Fibroblast of lung (primary cell): ENCODE results near the gene RBM12. TPM values are rescaled to one million over a fixed set of nuclear protein-coding genes. Genes with fewer than 3 reads are reported as not detected.
"Not testable (repeated sequence)": the region's sequence is repeated elsewhere in the genome, so short reads cannot be mapped to it uniquely, and the experiment has no call there.

Experiments
- DNase-seq, 2 donors: peaks; one replicate each; pipeline versions ENCODE4 v3.0.0 to v3.0.0-alpha.2; 2010; ENCODE audit warnings: low read depth in 2 of 2
- H2AFZ ChIP-seq: 2 replicates; pipeline ENCODE4 v1.5.1; 2012; ENCODE audit warnings: low read length, control low read depth, inconsistent platforms
- H3K27ac ChIP-seq: 2 replicates; pipeline ENCODE4 v1.5.1; 2011; ENCODE audit warnings: low read length, control low read depth; ENCODE audit not compliant: insufficient read depth
- H3K27me3 ChIP-seq: 2 replicates; pipeline ENCODE4 v1.5.1; 2011; ENCODE audit warnings: mild to moderate bottlenecking, low read length; ENCODE audit not compliant: control insufficient read depth, insufficient read depth
- H3K36me3 ChIP-seq: 2 replicates; pipeline ENCODE4 v1.5.1; 2011; ENCODE audit warnings: low read length; ENCODE audit not compliant: control insufficient read depth, insufficient read depth
- H3K4me1 ChIP-seq: 2 replicates; pipeline ENCODE4 v1.5.1; 2011; ENCODE audit warnings: low read length; ENCODE audit not compliant: control insufficient read depth, insufficient read depth; ENCODE audit errors: extremely low read depth
- H3K4me2 ChIP-seq: 2 replicates; pipeline ENCODE4 v1.5.1; 2011; ENCODE audit warnings: low read length, control low read depth; ENCODE audit not compliant: insufficient read depth; ENCODE audit errors: extremely low read depth
- H3K4me3 ChIP-seq, 4 experiments: fragments of 200-600 bp in 1 of 4; sonication (generic) in 1 of 4; replicated peaks in 1 of 4; 2 replicates each; pipeline ENCODE4 v1.5.1; 2011 to 2016; ENCODE audit warnings: low read length in 4 of 4, low read depth in 3 of 4, mild to moderate bottlenecking in 3 of 4, control low read depth in 2 of 4, inconsistent platforms in 1 of 4, mixed read lengths in 1 of 4; ENCODE audit not compliant: insufficient read depth in 1 of 4; ENCODE audit errors: control extremely low read depth in 1 of 4
- H3K79me2 ChIP-seq: 2 replicates; pipeline ENCODE4 v1.5.1; 2012; ENCODE audit warnings: mild to moderate bottlenecking, low read length, inconsistent platforms; ENCODE audit not compliant: control insufficient read depth, insufficient read depth
- H3K9ac ChIP-seq: 2 replicates; pipeline ENCODE4 v1.5.1; 2011; ENCODE audit warnings: mild to moderate bottlenecking, low read length, control low read depth; ENCODE audit not compliant: insufficient read depth
- H3K9me3 ChIP-seq: 2 replicates; pipeline ENCODE4 v1.5.1; 2012; ENCODE audit warnings: low read depth, low read length; ENCODE audit not compliant: control insufficient read depth, insufficient read depth
- H4K20me1 ChIP-seq: 2 replicates; pipeline ENCODE4 v1.5.1; 2011; ENCODE audit warnings: low read length; ENCODE audit not compliant: control insufficient read depth, insufficient read depth; ENCODE audit errors: extremely low read depth
- EZH2 ChIP-seq: IDR thresholded peaks from 2 replicates; pipeline ENCODE4 v1.5.1; 2012; ENCODE audit warnings: low read length, control low read depth, mild to moderate bottlenecking; ENCODE audit errors: missing control alignments
- polyA plus RNA-seq, 2 donors: library from polyadenylated mRNA; depleted of rRNA in 1 of 2; stranded (reverse) in 1 of 2; unstranded in 1 of 2; fragments of >200 nt; gene quantifications; 2 replicates each; pipeline ENCODE4 v1.2.1, GENCODE V29; 2011 to 2012; ENCODE audit warnings: missing spikeins in 1 of 2
- total RNA-seq: library from RNA; depleted of rRNA; stranded (reverse); fragments of >200 nt; gene quantifications from 2 replicates; pipeline ENCODE4 v1.2.1, GENCODE V29; 2014
- TF ChIP-seq, protein P1 (sequence below), 2 donors: IDR thresholded peaks in 1 of 2; conservative IDR thresholded peaks in 1 of 2; 1 replicate in 1 of 2; 2 replicates in 1 of 2; pipeline ENCODE4 v1.5.1; 2011 to 2012; ENCODE audit warnings: low read length in 2 of 2, control low read depth in 1 of 2, inconsistent platforms in 1 of 2, low read depth in 1 of 2, mild to moderate bottlenecking in 1 of 2

RBM12 gene
- total and polyA plus RNA-seq, 2 donors (not counting 1 experiment from before 2014, with no cell fraction given), result 29.9 to 109 TPM

- Histone ChIP-seq H3K9me3 (no peaks in the 10 kb centered on the region), H2AFZ (no peak overlapping the region), H3K4me1 (no peaks in the 10 kb centered on the region), H3K27ac (no peak overlapping the region), H3K36me3 (peaks cover 18% of the 10 kb centered on the region), H3K9ac (no peak overlapping the region), H4K20me1 (no peaks in the 10 kb centered on the region), H3K4me2 (no peak overlapping the region), H3K27me3 (no peaks in the 10 kb centered on the region), H3K4me3 (no peak overlapping the region), H3K79me2 (peaks cover 59% of the 10 kb centered on the region)
- no peak for DNase-seq
- TF ChIP-seq, protein P1, sequence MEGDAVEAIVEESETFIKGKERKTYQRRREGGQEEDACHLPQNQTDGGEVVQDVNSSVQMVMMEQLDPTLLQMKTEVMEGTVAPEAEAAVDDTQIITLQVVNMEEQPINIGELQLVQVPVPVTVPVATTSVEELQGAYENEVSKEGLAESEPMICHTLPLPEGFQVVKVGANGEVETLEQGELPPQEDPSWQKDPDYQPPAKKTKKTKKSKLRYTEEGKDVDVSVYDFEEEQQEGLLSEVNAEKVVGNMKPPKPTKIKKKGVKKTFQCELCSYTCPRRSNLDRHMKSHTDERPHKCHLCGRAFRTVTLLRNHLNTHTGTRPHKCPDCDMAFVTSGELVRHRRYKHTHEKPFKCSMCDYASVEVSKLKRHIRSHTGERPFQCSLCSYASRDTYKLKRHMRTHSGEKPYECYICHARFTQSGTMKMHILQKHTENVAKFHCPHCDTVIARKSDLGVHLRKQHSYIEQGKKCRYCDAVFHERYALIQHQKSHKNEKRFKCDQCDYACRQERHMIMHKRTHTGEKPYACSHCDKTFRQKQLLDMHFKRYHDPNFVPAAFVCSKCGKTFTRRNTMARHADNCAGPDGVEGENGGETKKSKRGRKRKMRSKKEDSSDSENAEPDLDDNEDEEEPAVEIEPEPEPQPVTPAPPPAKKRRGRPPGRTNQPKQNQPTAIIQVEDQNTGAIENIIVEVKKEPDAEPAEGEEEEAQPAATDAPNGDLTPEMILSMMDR (conservative IDR thresholded peaks at IDR 0.05 in 1 of 2, IDR thresholded peaks at IDR 0.05 in 1 of 2; ENCODE audit: low read depth in 1 of 2, low read length in 2 of 2), result no peak
- TF ChIP-seq EZH2, result no peak
Measured at GRCh38 chr20:35709259-35709658, 44.6 kb upstream of the RBM12 start.

GRCh38 chr20:35708502-35708901 is 43.8 kb upstream of the RBM12 start:
- Histone ChIP-seq H3K79me2 (peaks cover 52% of the 10 kb centered on the region), H3K4me3 (no peak overlapping the region), H3K4me1 (no peaks in the 10 kb centered on the region), H2AFZ (no peak overlapping the region), H4K20me1 (no peaks in the 10 kb centered on the region), H3K27ac (no peak overlapping the region), H3K4me2 (no peak overlapping the region), H3K9me3 (no peaks in the 10 kb centered on the region), H3K27me3 (no peaks in the 10 kb centered on the region), H3K36me3 (peaks cover 17% of the 10 kb centered on the region), H3K9ac (no peak overlapping the region)
- no peak for TF ChIP-seq EZH2
- TF ChIP-seq, protein P1 (conservative IDR thresholded peaks at IDR 0.05 in 1 of 2, IDR thresholded peaks at IDR 0.05 in 1 of 2; ENCODE audit: low read depth in 1 of 2, low read length in 2 of 2), result no peak
- no peak for DNase-seq

- DNase-seq, H2AFZ ChIP-seq, H3K9me3 ChIP-seq, H3K27ac ChIP-seq, H3K9ac ChIP-seq, H3K4me2 ChIP-seq, H3K27me3 ChIP-seq, H3K4me3 ChIP-seq, H4K20me1 ChIP-seq, H3K4me1 ChIP-seq: not testable (repeated sequence)
- H3K36me3 ChIP-seq, result peaks cover 12% of the 10 kb centered on the region
- H3K79me2 ChIP-seq, result peaks cover 40% of the 10 kb centered on the region
Measured at GRCh38 chr20:35706591-35707529, 42.2 kb upstream of the RBM12 start.

DNA sequence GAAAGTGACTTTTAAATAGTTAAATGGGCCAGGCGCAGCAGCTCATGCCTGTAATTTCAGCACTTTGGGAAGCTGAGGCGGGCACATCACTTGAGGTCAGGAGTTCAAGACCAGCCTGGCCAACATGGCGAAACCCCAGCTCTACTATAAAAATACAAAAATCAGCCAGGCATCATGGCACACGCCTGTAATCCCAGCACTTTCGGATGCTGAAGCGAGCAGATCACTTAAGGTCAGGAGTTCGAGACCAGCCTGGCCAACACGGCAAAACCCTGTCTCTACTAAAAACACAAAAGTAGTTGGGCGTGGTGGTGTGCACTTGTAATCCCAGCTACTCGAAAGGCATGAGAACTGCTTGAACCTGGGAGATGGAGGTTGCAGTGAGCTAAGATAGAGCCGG is 41.2 kb upstream of the RBM12 start:
- H3K4me3 ChIP-seq, H3K9me3 ChIP-seq, H2AFZ ChIP-seq, H3K4me1 ChIP-seq, DNase-seq, H3K4me2 ChIP-seq, H4K20me1 ChIP-seq, H3K27ac ChIP-seq, H3K27me3 ChIP-seq, H3K9ac ChIP-seq: not testable (repeated sequence)
- Histone ChIP-seq H3K79me2 (peaks cover 34% of the 10 kb centered on the region), H3K36me3 (peaks cover 16% of the 10 kb centered on the region)
